GM18870 (cell line): ENCODE results near the gene LDLRAP1.

Experiments
- ATAC-seq: cut with Tn5 transposase; IDR thresholded peaks from one replicate; pipeline ENCODE4 v1.9.1; 2021; ENCODE audit warnings: moderate library complexity; ENCODE audit not compliant: unreplicated experiment

The LDLRAP1 gene

DNA sequence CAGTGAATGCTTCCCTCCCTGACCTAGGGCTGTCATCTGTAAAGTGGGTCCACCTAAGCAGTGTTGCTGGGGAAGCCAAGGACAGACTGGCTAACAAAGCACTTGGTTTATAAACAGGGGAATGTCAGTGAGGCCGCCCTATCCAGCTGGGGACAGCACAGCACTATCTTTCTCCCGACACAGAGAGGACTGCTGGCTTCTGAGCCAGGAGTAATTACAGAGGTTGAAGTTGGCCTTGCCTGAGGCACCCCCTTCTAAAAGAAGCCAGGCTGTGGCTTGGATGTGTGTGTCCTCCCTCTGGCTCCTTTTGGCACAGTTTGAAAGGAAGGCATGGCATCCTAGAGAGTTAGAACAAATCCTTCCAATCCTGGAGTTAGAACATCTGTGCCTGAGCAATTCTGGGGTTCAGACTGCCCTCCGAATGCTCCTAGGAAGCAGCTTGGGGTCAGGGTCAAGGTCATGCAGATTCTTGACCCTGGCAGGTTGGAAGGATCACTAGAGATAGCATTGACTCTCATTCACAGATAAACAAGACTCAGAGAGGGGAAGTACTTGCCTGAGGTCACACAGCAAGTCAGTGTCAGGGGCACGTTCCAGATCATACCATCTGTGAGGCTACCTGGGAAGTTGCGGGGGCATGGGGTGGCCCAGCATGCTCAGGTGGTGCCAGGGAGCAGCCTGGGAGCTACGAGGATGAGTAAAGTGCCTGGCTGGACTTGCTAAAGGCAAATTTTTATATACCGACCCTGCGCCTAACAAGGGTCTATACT, 1.3 kb upstream of the LDLRAP1 start:
- ATAC-seq, result no peak

DNA sequence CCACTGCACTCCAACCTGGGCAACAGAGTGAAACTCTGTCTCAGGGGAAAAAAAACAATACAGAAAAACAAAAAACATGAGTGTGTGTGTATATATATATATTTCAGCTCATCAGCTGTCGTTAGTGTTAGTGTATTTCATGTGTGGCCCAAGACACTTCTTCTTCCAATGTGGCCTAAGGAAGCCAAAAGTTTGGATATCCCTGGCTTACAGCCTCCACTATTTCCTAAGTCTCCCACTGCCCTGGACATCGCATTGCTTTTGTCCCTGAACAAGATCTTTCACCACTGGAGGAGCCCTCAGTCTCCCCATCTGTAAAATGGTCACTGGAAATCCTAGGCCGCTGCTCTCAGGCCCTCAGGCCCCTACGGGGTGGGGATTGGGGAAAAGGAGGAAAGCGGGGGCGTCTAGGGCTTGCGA, 391 bp upstream of the LDLRAP1 start:
- no peak for ATAC-seq

DNA sequence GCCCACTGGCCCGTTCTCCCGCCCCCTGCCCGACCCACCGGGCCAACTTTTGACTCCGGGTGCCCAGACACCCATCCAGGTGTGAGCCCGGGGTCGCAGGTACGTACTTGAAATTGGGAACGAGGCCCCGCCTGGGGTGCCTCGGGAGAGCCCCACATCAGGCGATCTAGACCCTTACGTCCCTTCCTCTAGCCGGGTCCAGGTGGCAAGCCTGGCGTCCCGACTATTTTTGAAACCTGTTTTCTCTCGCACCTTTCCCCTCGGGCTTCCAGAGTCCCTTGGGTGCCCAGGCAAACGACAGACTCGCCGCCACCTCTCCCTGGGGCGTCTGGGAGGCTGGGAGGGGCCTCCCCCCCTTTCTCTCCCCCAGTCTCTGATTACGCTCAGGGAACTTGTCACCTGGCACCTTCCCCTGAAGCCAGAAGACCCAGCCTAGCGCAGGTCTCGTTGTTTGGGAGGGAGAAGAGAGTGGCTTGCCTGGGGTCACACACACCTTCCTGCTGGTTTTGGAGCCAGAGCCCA, 898 bp downstream of the LDLRAP1 start:
- ATAC-seq, result no peak

DNA sequence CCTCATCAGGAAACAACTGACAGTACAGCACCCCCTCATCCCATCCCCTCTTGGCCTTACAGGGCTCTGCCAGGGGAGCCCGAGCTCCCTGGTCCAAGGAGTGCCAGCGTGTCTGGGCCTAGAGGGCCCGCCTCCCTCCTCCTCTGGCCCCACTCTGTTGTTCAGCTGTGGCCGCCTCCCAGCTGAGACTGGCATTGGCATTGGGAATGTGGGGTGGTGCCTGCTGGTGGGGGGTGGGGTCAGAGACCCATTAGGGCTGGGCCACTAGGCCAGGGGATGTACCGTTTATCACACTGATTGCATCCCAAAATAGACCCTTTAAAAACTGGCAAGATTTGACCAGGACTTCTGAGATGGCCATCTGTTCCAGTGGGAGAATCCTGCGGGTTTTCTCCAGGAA, 1.4 kb downstream of the LDLRAP1 start:
- ATAC-seq, result no peak

DNA sequence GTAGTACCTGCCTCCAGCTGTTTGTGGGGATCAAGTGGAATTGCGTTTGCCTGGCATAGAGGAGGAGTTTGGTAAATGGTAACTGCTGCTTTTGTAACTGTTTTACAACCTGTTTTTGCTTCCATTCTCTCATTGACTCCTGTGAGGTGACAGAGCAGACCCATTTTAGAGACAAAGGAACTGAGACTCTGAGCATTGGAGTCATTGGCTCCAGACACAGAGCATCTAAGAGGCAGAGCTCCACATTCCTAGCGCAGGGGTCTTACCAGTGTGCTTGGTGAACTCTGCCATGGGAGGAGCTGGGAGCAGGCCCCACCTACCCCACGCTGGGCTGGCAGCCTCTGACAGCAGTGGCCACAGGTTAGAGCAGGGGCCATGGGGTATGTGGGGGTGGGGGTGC, 2.4 kb downstream of the LDLRAP1 start:
- no peak for ATAC-seq

DNA sequence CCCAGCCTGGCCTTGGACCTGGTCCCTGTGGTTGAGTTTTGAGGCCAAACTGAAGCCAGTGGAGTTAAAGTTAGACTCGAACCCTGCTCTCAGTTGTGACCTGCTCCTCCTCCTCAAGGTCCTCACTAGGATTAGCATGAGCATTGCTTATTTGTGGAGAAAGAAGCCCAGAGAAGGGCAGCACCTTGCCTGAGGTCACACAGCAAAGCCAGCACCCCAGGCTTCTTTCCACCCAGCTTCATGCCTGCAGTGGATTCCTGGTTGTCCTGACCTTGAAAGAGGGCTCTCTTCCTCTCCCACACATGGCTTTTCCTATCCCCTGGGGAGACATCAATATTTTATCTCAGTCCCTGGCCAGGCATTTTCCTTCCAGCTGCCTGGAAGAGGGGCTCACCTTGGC, 2.8 kb downstream of the LDLRAP1 start:
- ATAC-seq, result no peak

DNA sequence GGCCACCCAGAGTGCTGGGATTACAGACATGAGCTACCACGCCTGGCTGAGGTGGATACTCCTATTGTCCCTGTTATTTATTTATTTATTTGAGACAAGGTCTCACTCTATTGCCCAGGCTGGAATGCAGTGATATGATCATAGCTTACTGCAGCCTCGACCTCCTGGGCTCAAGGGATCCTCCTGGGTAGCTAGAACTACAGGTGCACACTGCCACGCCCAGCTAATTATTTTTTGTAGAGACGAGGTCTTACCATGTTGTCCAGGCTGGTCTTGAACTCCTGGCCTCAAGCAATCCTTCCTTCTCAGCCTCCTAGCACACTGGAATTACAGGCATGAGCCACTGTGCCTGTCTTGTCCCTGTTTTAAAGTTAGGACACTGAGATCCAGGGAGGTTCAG, 5.2 kb downstream of the LDLRAP1 start:
- no peak for ATAC-seq

DNA sequence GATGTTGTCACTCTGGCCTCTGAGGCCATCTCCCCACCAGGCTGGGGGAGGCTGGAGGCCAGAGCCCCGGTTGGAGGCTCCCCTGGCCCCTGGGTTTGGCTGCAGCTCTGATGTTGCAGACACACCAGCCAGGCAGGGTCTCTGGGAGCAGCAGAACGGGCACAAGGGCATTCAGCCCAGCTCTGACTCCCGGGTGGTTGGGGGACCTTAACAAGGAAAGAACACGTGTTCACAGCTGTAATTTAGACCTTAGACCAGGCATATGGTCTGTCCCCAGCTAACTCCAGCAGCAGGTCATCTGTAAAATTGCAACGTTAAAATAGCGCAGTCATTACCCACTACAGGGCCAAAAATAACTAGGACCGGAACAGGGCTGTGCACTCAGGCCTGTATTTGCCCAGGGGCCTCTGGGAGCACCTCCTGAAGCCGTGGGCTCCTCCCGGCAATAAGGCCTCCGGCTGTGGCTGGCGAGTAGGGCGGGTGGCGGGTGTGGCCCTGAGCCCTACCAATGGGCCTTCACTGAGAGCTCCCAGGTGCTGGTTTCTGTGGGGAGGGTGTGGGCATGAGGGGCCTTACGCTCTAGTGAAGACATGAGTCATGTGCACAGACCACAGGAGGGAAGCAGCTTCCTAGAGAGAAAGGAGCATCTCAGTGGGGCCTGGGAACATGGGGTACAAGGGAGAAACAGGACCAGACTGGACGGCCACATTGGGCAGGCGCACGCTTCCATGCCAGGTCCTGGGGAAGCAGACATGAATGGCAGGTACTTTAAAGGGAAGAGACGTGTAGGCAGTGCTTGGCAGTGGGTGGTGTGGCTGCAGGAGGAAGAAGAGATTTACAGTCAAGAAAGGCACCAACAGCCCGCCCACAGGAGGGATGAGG, 6.1 kb downstream of the LDLRAP1 start:
- peak; percentile 63 for ATAC-seq

DNA sequence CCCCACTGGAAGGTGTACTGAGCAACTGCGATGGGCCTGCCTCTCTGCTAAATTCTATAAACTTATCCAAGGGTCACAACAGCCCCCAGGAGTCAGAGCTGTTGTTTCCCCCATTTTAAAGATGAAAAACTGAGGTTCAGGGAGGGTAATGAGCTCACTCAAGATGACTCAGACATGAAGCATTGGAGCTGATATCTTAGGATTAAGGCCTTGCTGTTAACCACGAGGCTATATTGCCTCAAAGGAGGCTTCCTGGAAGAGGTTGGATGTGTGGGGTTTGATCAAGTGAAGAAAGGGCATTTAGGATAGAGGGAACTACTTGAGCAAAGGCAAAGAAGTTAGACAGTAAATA, 6.7 kb downstream of the LDLRAP1 start:
- no peak for ATAC-seq

DNA sequence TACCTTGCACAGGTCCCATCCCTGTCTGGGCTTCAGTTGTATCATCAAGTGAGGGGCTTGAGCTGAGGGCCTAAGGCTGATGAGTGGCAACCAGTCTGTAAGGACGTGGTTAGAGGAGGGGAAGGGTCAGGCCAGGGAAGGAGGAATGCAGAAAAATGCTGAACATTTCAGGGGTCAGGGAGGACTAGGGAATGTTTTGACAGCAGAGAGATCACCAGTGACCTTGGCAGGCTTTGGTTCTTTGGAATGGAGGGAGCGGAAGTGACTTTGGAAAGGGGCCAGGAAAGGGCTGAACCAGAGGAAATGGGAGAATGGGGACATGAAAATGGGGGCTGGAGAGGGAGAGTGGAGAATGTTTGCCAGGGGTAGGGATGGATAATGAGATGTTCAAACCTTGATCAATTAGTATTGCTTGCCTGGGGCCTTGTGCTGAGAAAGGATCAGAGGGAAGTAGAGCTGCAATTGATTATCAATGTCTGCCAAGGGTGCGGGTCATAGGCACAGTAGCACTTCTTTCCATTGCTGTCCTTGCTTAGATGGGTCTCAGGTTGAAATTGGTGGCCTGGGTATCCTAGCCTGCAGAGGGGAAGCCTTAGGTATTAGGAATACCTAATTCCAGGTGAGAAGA, 7.4 kb downstream of the LDLRAP1 start:
- no peak for ATAC-seq

DNA sequence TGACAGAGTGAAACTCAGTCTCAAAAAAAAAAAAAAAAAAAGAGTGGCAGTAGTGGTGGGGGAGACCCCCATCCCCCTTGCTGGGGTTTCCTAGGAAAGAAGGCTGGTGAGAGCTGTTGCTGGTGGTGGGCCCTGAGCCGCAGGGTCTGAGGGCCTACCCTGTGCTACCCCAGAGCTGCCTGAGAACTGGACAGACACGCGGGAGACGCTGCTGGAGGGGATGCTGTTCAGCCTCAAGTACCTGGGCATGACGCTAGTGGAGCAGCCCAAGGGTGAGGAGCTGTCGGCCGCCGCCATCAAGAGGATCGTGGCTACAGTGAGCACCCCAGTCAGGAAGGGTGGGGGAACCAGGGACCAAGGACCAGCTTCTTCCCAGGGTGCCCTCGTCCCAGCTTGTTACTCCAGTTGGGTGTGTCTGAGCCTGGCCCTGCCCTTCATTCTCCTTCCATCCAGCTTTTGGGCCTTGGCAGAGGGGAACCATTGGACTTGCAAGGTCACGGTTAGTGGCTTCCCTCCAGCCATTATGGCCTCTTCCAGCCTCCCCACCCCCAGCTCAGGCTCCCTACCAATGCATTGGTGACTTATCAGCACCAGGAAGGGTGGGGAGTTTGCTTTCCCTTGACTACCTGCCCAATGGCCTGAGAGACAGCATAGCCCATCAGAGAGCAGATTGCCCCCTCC, 10.5 kb downstream of the LDLRAP1 start:
- no peak for ATAC-seq

DNA sequence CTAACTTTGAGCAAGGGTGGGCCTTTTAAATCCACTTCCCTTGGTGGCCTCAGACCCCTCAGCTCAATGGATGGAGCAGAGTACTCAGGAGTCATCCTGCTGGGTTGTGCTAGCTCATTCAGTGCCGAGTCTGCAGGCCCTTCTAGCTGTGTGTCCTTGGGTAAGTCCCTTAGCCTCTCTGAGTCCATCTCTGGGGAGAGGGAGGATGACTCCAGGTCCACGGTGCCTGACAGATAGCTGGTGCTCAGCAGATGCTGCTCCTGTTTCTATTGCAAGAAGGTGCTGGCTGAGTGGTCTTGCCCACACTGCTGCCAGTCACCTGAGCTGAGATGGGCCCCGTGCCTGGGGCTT, 11.0 kb downstream of the LDLRAP1 start:
- no peak for ATAC-seq

DNA sequence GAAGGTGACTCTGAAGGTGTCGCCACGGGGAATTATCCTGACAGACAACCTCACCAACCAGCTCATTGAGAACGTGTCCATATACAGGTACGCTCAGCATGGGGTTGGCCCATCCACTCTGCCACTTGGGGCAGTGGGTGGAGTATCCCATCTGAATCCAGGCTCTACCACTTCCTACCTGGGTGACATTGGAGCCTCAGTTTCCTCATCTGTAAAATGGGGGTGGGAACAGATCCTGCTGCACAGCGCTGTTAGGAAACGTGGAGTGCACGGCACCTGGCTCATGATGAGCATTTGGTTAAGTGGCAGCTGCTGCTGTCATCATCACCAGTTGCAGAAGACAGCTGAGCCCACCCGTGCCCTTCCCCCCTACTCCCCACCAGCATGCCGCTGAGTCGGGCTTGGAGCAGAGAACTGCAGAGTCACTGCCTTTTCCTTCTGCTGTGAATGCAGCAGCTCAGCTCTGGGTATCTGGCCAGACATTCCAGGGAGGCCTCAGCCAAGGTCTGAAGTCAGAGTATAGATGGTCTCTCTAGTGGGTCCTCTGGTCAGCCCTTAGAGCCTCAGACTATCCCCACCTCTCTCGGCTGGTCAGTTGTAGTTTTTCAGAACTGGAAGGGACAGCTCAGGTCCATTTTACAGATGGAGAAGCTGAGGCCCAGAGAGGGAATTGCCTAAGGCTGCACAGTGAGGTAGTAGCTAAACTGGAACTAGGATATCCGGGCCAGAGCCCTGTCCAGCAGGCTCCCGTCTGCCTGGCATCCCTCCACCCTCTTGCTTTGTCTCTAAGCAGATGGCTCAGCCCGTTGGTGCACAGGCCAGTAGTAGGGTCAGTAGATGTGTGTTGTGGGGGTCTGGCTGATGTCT, 11.7 kb downstream of the LDLRAP1 start:
- no peak for ATAC-seq

DNA sequence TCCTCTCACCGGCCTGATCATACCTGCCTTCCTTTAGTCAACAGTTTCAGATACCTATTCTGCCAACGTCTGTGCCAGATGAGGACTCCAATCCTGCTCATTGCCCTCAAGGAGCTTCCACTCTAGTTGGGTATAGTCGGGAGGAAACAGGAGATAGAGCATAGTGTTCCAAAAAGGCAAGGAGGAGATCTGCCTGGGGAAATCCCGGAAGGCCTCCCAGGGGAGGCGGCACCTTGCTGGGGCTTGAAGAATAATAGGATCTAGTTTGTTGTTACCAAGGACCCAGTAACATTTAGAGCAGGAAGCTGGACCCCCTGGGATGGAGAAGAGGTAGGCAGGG, 12.3 kb downstream of the LDLRAP1 start:
- ATAC-seq, result no peak

DNA sequence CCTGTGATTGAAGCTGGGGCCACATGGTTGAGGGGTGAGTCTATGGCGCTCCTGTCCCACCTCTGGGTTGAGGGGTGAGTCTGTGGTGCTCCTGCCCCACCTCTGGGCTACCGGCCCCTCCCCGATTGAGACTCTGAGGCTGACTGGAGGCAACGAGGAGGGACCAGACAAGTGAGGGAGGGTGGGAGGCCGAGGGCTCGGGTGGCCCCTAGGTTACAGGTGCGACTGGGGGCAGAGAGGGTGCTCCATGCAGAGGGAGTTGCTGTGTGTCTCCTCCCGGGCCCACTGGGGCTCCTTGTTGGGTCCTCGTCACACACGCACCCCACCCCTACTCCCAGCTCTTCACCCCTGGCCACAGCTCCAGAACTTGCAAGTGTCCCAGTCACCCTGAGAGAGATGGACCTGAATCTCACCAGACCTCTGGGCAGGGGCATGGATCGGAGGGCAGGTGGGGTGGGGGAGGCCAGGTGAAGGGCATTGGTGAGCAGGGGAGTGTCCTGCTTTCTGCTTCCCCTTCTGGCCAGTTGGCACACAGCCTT, 12.8 kb downstream of the LDLRAP1 start:
- no peak for ATAC-seq

DNA sequence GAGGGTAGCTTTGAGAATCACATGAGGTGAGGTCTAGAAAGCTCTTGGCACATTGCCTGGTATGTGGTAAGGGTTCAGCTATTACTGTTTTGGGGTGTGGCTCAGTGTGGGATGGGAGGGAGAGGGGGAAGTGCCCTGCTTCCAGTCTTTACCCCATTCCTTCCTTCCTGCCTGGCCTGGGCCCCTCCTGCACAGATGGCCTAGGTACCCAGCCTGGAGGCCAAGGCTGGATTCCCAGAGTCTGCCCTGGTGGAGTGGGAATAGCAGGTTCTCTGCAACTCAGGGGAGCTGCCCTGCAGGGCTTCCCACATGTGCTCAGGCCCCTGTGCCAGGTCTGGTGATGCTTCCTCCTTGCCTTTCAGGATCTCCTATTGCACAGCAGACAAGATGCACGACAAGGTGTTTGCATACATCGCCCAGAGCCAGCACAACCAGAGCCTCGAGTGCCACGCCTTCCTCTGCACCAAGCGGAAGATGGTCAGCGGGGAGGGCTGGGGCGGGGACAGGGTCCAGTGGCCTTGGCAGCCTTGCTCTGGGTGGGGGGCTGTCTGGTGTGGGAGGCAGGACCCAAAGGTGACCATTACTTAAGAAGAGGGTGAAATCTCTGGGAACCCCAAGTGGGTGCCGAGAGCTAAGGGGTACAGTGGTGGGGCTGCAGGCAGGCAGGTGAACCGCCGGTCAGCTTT, 13.5 kb downstream of the LDLRAP1 start:
- ATAC-seq, result no peak

DNA sequence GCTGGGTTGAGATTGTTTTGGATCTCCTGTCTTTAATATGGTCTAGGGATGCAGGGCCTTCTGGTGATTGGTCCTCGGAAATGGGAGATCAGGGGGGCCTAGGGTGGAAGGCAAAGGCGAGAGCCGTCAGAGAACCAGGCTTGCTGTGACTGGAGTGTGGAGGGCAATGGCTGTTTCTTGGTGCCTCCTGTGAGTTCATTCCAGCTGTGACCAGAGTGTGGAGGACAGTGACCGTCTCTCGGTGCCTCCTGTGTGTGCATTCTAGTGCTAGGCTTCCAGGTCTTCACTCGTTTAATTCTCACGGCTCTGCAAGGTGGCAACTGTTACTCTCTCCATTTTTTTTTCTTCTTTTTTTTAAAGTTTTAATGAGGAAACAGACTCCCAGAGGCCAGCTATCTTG, 14.1 kb downstream of the LDLRAP1 start:
- no peak for ATAC-seq

DNA sequence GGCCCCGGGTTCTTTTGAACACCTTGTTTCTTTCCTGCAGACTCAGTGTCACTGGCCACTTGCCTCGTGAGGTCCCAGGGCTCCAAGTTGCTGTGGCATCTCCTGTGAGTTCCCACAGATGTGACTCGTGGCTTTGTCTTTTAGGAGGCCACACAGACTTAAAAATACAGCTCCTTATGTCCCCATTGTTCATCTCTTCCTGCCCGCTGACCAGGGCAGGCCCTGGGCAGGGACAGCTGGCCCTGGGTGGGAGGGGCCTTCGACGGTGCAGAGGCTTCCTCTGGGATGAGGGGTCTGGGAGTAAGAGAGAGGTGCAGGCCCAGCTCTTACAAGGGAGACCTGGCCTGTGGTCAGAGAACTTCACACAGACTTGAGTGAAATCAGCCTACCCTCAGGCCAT, 15.6 kb downstream of the LDLRAP1 start:
- no peak for ATAC-seq

DNA sequence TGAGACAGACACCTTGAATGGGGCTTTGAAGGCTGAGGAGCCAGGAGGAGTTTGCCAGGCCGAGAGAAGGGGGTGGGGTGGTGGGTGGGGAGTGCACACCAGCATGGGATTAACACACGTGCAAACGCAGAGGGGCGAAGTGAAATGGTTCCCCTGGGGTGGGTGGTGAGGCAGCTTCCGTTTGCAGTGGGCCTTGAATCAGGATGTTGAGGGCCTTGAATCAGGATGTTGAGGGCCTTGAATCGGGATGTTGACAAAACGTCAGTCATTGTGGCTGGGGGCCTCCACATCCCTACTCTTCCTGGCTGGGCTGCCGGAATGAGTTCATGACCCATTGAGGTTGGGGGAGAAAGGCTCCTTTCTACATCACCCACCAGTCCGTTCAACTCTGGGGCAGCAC, 16.6 kb downstream of the LDLRAP1 start:
- no peak for ATAC-seq

DNA sequence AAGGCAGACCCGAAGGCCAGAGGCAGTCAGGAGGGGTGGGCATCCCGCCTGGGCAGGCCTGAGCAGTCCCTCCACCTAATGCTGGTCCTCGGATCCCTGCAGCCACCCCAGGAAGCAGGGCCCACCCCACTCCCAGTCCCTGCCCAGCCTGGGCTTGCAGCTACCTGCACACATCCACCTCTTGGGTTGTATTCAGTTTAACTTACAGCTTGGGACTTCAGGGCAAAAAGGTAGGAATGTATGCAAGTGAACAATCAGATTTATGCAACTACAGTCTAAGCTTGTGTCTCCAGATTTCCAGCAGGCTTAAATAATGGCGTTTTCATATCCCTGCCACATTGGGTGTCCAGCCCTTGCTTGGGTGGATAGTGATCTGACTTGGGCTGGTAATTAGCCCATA, 17.4 kb downstream of the LDLRAP1 start:
- ATAC-seq, result no peak
